Measurements from ENCODE around the gene CDC25C. TPM values are rescaled to one million over a fixed set of nuclear protein-coding genes. Genes with fewer than 3 reads are reported as not detected.
A peak's percentile ranks its signal among the peaks of the same experiment; 100 is the strongest.

The CDC25C gene
- total and polyA plus RNA-seq, 2 of the 4 experiments (the other 2 are of a cell fraction): 7.3 to 8.2 TPM

DNA sequence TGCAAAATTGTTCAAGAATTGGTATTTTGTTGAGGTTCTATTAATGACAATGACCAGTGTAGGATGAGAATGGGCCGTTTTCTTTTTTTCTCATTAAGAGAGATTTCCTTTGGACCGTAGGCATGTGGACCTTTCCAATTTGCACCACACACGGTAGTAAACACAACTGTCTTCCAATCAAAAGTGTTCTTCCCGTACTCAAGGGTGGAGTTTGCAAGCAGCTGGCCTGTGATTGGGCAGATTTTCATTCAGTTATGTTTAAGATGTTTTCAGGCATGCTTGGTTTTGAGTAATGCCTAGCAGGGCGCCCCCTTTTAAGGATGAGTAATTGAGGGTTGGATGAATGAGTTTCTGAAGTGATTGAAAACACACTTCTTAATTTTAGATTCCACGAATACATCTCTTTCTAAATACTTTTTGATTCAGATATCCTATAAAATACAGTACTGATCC lies 23.3 kb upstream of the CDC25C start:
- no peak overlapping the region for H3K27ac ChIP-seq (ENCODE audit: insufficient read depth, low read length)
- no peak overlapping the region for H4K91ac ChIP-seq (ENCODE audit: insufficient read depth, low read depth, low read length)
- H3K79me1 ChIP-seq (ENCODE audit: low read depth in 1 of 2, low read length in 2 of 2): peaks cover 6 to 30% of the 10 kb centered on the region in 2 experiments; a peak in 3 of 4 replicates
- H2AK5ac ChIP-seq (ENCODE audit: low read depth, low read length): no peak overlapping the region
- BruUV-seq (replicated peaks): no TSS peak
- H3K18ac ChIP-seq (ENCODE audit: low read depth, low read length): no peak overlapping the region
- H2BK5ac ChIP-seq (ENCODE audit: low read depth, low read length, poor library complexity, severe bottlenecking): no peak overlapping the region
- peak overlapping the region; percentile 89; the same call in 1 of the 2 replicates for H3K4me2 ChIP-seq (ENCODE audit: low read depth, low read length)
- H3K23ac ChIP-seq (ENCODE audit: low read depth, low read length): no peak overlapping the region
- no peak overlapping the region for H4K5ac ChIP-seq (ENCODE audit: low read depth, low read length)
- peaks cover 2% of the 10 kb centered on the region for H3K36me3 ChIP-seq (ENCODE audit: control insufficient read depth, insufficient read depth, low read length)
- H2AK9ac ChIP-seq (replicated peaks; ENCODE audit: low read depth, low read length, poor library complexity): no peak overlapping the region
- DNase-seq (peak; percentile 77), ATAC-seq (ENCODE audit: low read depth) (peak; percentile 19; the same call in 1 of the 2 replicates)
- CTCF ChIA-PET: interaction anchor here (0.5 kb wide), 1 partner anchor 15 kb away, joined by 3 read pairs; no protein-coding TSS in a partner anchor
- no CpG with 5 or more reads among the region's 6 CpGs for WGBS, 2 experiments (ENCODE audit: extremely low coverage in 2 of 2, insufficient read length in 1 of 2)
- in situ Hi-C loops (cut with MboI; ENCODE audit: low sequenced_read_pairs) (no loop called here), dilution Hi-C loops (cut with HindIII; ENCODE audit: low sequenced_read_pairs, unreplicated experiment) (no loop called here), intact Hi-C loops (cut with micrococcal nuclease) (no loop called here)
- TF ChIP-seq USF2 (IDR thresholded peaks at IDR 0.05; ENCODE audit: low read depth, low read length) (no peak), CTCF (conservative IDR thresholded peaks at IDR 0.05; ENCODE audit: low read depth, low read length) (0 out of 2 replicates have a peak, but pooled peaks have one; percentile 2)
- H3K4me1 ChIP-seq (ENCODE audit: control insufficient read depth, insufficient read depth, low read length): peaks cover 2% of the 10 kb centered on the region; the same call in 1 of the 2 replicates
- H3K9me3 ChIP-seq (ENCODE audit: control insufficient read depth, insufficient read depth, low read length): peaks cover 4% of the 10 kb centered on the region
- POLR2A ChIA-PET (ENCODE audit: unreplicated experiment): no interaction called here
- H2BK15ac ChIP-seq (ENCODE audit: low read depth, low read length): no peak overlapping the region
- no peak overlapping the region for H3K56ac ChIP-seq (ENCODE audit: extremely low read depth, insufficient read depth, low read length)
- H4K8ac ChIP-seq (ENCODE audit: low read depth in 2 of 2, low read length in 2 of 2): no peak overlapping the region
- H3K9ac ChIP-seq (ENCODE audit: low read depth, low read length): no peak overlapping the region
- no peak overlapping the region for H2BK120ac ChIP-seq (ENCODE audit: low read depth, low read length)
- H2BK20ac ChIP-seq (ENCODE audit: low read depth, low read length): no peak overlapping the region
- no peak overlapping the region for H3K14ac ChIP-seq (replicated peaks; ENCODE audit: low read depth, low read length)
- no peak overlapping the region for H2AFZ ChIP-seq (replicated peaks; ENCODE audit: low read length, poor library complexity)
- H3K4me3 ChIP-seq (ENCODE audit: insufficient read depth, low read depth, low read length): no peak overlapping the region
- H4K20me1 ChIP-seq (ENCODE audit: insufficient read depth, low read length): peaks cover 44% of the 10 kb centered on the region
- H3K4ac ChIP-seq (ENCODE audit: low read depth, low read length): no peak overlapping the region
- no peaks in the 10 kb centered on the region for H3K27me3 ChIP-seq (ENCODE audit: control insufficient read depth, insufficient read depth, low read length)
- no peaks in the 10 kb centered on the region for H3K9me1 ChIP-seq (ENCODE audit: insufficient read depth, low read length)

All from IMR-90 (cell line).